Thyroid gland (tissue), 4 donors: ENCODE data around the gene EPB41L5. TPM values are rescaled to one million over a fixed set of nuclear protein-coding genes. Genes with fewer than 3 reads are reported as not detected.
A peak's percentile ranks its signal among the peaks of the same experiment; 100 is the strongest.

Experiments
- DNase-seq, 2 donors: peaks; one replicate each; pipeline ENCODE4 v3.0.0-alpha.2; 2019
- H3K27ac ChIP-seq, 3 donors: fragments of 200-600 bp; sonication (generic); 1 replicate in 2 of 3; 2 replicates in 1 of 3; pipeline ENCODE4 v1.5.1; 2016 to 2019; ENCODE audit warnings: mild to moderate bottlenecking in 1 of 3, moderate library complexity in 1 of 3
- H3K27me3 ChIP-seq: fragments of 200-600 bp; sonication (generic); one replicate; pipeline ENCODE4 v1.5.1; 2019
- H3K36me3 ChIP-seq, 2 donors: fragments of 200-600 bp; sonication (generic); one replicate each; pipeline ENCODE4 v1.5.1; 2016 to 2019
- H3K4me1 ChIP-seq, 2 donors: fragments of 200-600 bp; sonication (generic); one replicate each; pipeline ENCODE4 v1.5.1; 2017 to 2019
- H3K4me3 ChIP-seq, 3 donors: fragments of 200-600 bp; sonication (generic); replicated peaks in 1 of 3; 1 replicate in 2 of 3; 2 replicates in 1 of 3; pipeline ENCODE4 v1.5.1; 2016; ENCODE audit warnings: mild to moderate bottlenecking in 1 of 3
- H3K9me3 ChIP-seq: fragments of 200-600 bp; sonication (generic); one replicate; pipeline ENCODE4 v1.5.1; 2017
- CTCF ChIP-seq, 6 experiments: fragments of 200-600 bp in 3 of 6; fragments of 450-650 bp in 3 of 6; sonication (generic) in 3 of 6; IDR thresholded peaks; one replicate each; pipeline ENCODE4 v1.5.1; 2016 to 2019; ENCODE audit warnings: antibody characterized with exemption in 6 of 6, mild to moderate bottlenecking in 2 of 6, inconsistent platforms in 1 of 6, moderate library complexity in 1 of 6
- POLR2A ChIP-seq, 2 donors: fragments of 450-650 bp; IDR thresholded peaks; one replicate each; pipeline ENCODE4 v1.6.1; 2017; ENCODE audit warnings: antibody characterized with exemption in 2 of 2, mild to moderate bottlenecking in 2 of 2, moderate library complexity in 1 of 2
- WGBS, 2 donors: methylation state at CpG; one replicate each; pipeline ENCODE4 v1.1.5; 2017; 5-methylcytosine and 5-hydroxymethylcytosine counted together
- intact Hi-C: fragments of 100-400 bp; cut with DNase I; formaldehyde crosslinking; loops from one replicate; pipeline ENCODE4 v1.15.1; 2023
- total RNA-seq, 4 donors: library from RNA; depleted of rRNA; stranded (reverse); fragments of >200 nt; gene quantifications; one replicate each; pipeline ENCODE4 v1.2.3, GENCODE V29; 2016

The EPB41L5 gene
- total RNA-seq, 4 donors from 2014 or later = 82.2 to 126 (median 116) TPM

- H3K4me3 ChIP-seq = no peak overlapping the region
- H3K36me3 ChIP-seq = no peaks in the 10 kb centered on the region
- TF ChIP-seq POLR2A (IDR thresholded peaks at IDR 0.05) (no peak), CTCF (IDR thresholded peaks at IDR 0.05) (no peak)
- 93 to 96% methylated on average over 8 of the region's 8 CpGs for WGBS, 2 donors
- DNase-seq = no peak
- intact Hi-C loops = loop anchor here (10.0 kb wide), 1 partner anchor 93 kb away; no protein-coding TSS in a partner anchor
- no peaks in the 10 kb centered on the region for H3K27me3 ChIP-seq
- no peak overlapping the region for H3K27ac ChIP-seq
- H3K9me3 ChIP-seq = no peaks in the 10 kb centered on the region
- peaks cover 21 to 23% of the 10 kb centered on the region in 2 donors for H3K4me1 ChIP-seq
These were observed 208.7 kb downstream of the EPB41L5 start for GRCh38 chr2:120221616-120222015.

- no peaks in the 10 kb centered on the region for H3K9me3 ChIP-seq
- peak overlapping the region in 1 of 3 donors; percentile 56 for H3K4me3 ChIP-seq
- no peaks in the 10 kb centered on the region for H3K27me3 ChIP-seq
- intact Hi-C loops = loop anchor here (10.0 kb wide), 1 partner anchor 92 kb away; no protein-coding TSS in a partner anchor
- peaks cover 21 to 23% of the 10 kb centered on the region in 2 donors for H3K4me1 ChIP-seq
- no peak for DNase-seq
- TF ChIP-seq POLR2A (IDR thresholded peaks at IDR 0.05) = no peak
- TF ChIP-seq CTCF (IDR thresholded peaks at IDR 0.05) = no peak
- no peaks in the 10 kb centered on the region for H3K36me3 ChIP-seq
- WGBS, 2 donors = 90 to 97% methylated on average over 34 to 41 of the region's 49 CpGs
- H3K27ac ChIP-seq = peak overlapping the region; percentile 92 to 95 (median 93)
These were observed 209.5 kb downstream of the EPB41L5 start for GRCh38 chr2:120222186-120223033.

DNA sequence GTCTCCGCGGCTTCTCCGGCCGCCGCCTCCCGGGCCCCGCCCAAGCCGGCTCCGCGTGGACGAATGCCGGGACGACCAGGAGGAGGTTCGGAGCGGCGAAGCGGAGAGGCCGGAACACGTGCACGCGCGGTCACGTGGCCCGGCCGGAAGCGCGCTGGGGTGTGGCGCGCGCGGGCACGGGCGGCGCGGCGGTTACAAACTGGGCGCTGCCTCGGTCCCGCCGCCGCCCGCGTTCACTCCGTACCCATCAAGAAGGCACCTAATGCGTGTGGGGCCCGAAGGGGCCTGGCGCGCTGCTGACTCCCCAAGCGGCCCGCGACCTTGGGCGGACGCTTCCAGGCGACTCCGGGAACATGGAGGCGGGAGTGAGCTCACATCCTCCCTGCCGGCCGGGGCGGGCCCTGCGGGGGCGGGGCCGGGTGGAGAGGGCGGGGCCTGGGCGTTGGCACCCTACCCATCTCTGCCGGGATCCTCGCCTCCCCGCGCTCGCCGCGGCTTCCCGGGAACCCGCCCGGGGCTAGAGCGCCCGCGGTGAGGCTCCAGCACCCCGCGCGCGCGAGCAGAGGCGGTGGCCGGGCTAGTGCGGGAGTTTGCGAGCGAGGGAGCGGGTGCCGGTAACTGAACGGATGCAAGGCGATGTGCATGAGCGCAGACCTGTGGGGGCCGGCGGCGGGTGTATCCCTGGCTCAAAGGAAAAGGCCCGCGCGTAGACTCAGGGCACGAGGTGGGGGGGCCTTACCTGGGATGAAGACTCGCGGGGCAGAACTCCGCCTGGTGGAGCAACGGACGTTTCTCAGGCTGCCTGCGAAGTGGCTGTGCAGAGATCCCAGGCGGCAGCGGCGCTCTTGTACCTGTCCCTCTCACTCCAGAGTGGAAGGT is 210.4 kb downstream of the EPB41L5 start, which contains the start of gene TMEM185B:
Gene TMEM185B (minus strand): TSS at position 367 of the 879 bp plus-strand sequence. CDS start 424 bp downstream, outside the sequence.
- Histone ChIP-seq H3K9me3 (no peaks in the 10 kb centered on the region), H3K27ac (peak within 1 kb of the TSS; percentile 92 to 95 (median 93)), H3K36me3 (no peaks in the 10 kb centered on the region), H3K4me1 (peaks cover 21 to 23% of the 10 kb centered on the region in 2 donors), H3K27me3 (no peaks in the 10 kb centered on the region), H3K4me3 (peak within 1 kb of the TSS; percentile 56 to 75 (median 65))
- intact Hi-C loops = loop anchor here (10.0 kb wide), 1 partner anchor 92 kb away; no protein-coding TSS in a partner anchor
- peak; percentile 89 for DNase-seq
- WGBS, 2 donors = 6% methylated on average over 17 of the region's 108 CpGs; no CpG with 5 or more reads in 1 of the 2 donors
- TF ChIP-seq POLR2A (IDR thresholded peaks at IDR 0.05) = peak in 1 of 2 donors; percentile 73
- TF ChIP-seq CTCF (IDR thresholded peaks at IDR 0.05) = peak in 5 of 6 experiments; percentile 16 to 63 (median 52)

GRCh38 chr2:120224256-120224655 is 211.4 kb downstream of the EPB41L5 start:
- DNase-seq = peak; percentile 28 to 38
- WGBS, 2 donors = 73 to 94% methylated on average over 3 to 12 of the region's 13 CpGs
- Histone ChIP-seq H3K27me3 (no peaks in the 10 kb centered on the region), H3K36me3 (no peaks in the 10 kb centered on the region), H3K9me3 (no peaks in the 10 kb centered on the region), H3K4me3 (no peak overlapping the region), H3K4me1 (peaks cover 21 to 23% of the 10 kb centered on the region in 2 donors), H3K27ac (peak overlapping the region in 1 of 3 donors; percentile 92)
- intact Hi-C loops = loop anchor here (10.0 kb wide), 1 partner anchor 91 kb away; no protein-coding TSS in a partner anchor
- TF ChIP-seq POLR2A (IDR thresholded peaks at IDR 0.05) = no peak
- TF ChIP-seq CTCF (IDR thresholded peaks at IDR 0.05) = no peak
